ENCODE measurements around the gene FLOT1.
"Not testable (repeated sequence)": the region's sequence is repeated elsewhere in the genome, so short reads cannot be mapped to it uniquely, and the experiment has no call there.

The FLOT1 gene

GRCh38 chr6:30759575-30760239 lies 17.2 kb upstream of the FLOT1 start:
- no peaks in the 10 kb centered on the region for H3K27me3 ChIP-seq
- TF ChIP-seq Cebpa-rat (IDR thresholded peaks at IDR 0.05): no peak
- peak overlapping the region; percentile 23 for H3K4me2 ChIP-seq
- peaks cover 25% of the 10 kb centered on the region for H3K4me1 ChIP-seq
- no peak overlapping the region for H3K4me3 ChIP-seq
- no peak overlapping the region for H3K9ac ChIP-seq
- H3K36me3 ChIP-seq: no peaks in the 10 kb centered on the region
- H3K27ac ChIP-seq: no peak overlapping the region
- no peaks in the 10 kb centered on the region for H4K20me1 ChIP-seq
- H3K9me3 ChIP-seq: peaks cover 10% of the 10 kb centered on the region

- Histone ChIP-seq H3K27me3 (no peaks in the 10 kb centered on the region), H3K9ac (no peak overlapping the region), H3K4me3 (no peak overlapping the region), H3K9me3 (peaks cover 9% of the 10 kb centered on the region), H3K4me1 (peaks cover 27% of the 10 kb centered on the region), H3K4me2 (no peak overlapping the region), H3K36me3 (no peaks in the 10 kb centered on the region), H4K20me1 (no peaks in the 10 kb centered on the region), H3K27ac (no peak overlapping the region)
- no peak for TF ChIP-seq Cebpa-rat (IDR thresholded peaks at IDR 0.05)
These were observed 14.9 kb upstream of the FLOT1 start for GRCh38 chr6:30757261-30757904.

GRCh38 chr6:30756405-30757003 lies 14.0 kb upstream of the FLOT1 start:
- not testable (repeated sequence) for H3K36me3 ChIP-seq, H3K4me3 ChIP-seq, H3K9ac ChIP-seq, H3K4me2 ChIP-seq, H3K27ac ChIP-seq, H3K9me3 ChIP-seq, H4K20me1 ChIP-seq, H3K27me3 ChIP-seq
- peaks cover 32% of the 10 kb centered on the region for H3K4me1 ChIP-seq

GRCh38 chr6:30754631-30755030 lies 12.1 kb upstream of the FLOT1 start:
- Histone ChIP-seq H3K27ac (no peak overlapping the region), H3K4me3 (no peak overlapping the region), H3K4me1 (peaks cover 29% of the 10 kb centered on the region), H3K36me3 (no peaks in the 10 kb centered on the region), H3K9me3 (peaks cover 2% of the 10 kb centered on the region), H3K9ac (no peak overlapping the region), H3K4me2 (no peak overlapping the region), H4K20me1 (no peaks in the 10 kb centered on the region), H3K27me3 (no peaks in the 10 kb centered on the region)
- no peak for TF ChIP-seq Cebpa-rat (IDR thresholded peaks at IDR 0.05)

GRCh38 chr6:30752157-30752927 lies 9.9 kb upstream of the FLOT1 start:
- peak overlapping the region; percentile 45 for H3K27ac ChIP-seq
- H3K4me3 ChIP-seq: no peak overlapping the region
- peaks cover 20% of the 10 kb centered on the region for H3K4me1 ChIP-seq
- no peaks in the 10 kb centered on the region for H3K36me3 ChIP-seq
- no peaks in the 10 kb centered on the region for H3K27me3 ChIP-seq
- no peaks in the 10 kb centered on the region for H3K9me3 ChIP-seq
- peak overlapping the region; percentile 34 for H3K4me2 ChIP-seq
- TF ChIP-seq Cebpa-rat (IDR thresholded peaks at IDR 0.05): no peak
- H4K20me1 ChIP-seq: no peaks in the 10 kb centered on the region
- no peak overlapping the region for H3K9ac ChIP-seq

GRCh38 chr6:30750379-30750668 lies 7.8 kb upstream of the FLOT1 start:
- Histone ChIP-seq H3K9ac (no peak overlapping the region), H3K36me3 (no peaks in the 10 kb centered on the region), H4K20me1 (no peaks in the 10 kb centered on the region), H3K4me3 (no peak overlapping the region), H3K27ac (no peak overlapping the region), H3K4me2 (no peak overlapping the region), H3K9me3 (no peaks in the 10 kb centered on the region), H3K4me1 (peaks cover 24% of the 10 kb centered on the region), H3K27me3 (no peaks in the 10 kb centered on the region)
- TF ChIP-seq Cebpa-rat (IDR thresholded peaks at IDR 0.05): no peak

GRCh38 chr6:30749554-30750378 lies 7.3 kb upstream of the FLOT1 start:
- Histone ChIP-seq H3K36me3 (no peaks in the 10 kb centered on the region), H3K9me3 (no peaks in the 10 kb centered on the region), H3K4me3 (no peak overlapping the region), H3K4me1 (peaks cover 30% of the 10 kb centered on the region), H4K20me1 (no peaks in the 10 kb centered on the region), H3K27me3 (no peaks in the 10 kb centered on the region), H3K27ac (no peak overlapping the region), H3K9ac (no peak overlapping the region), H3K4me2 (no peak overlapping the region)
- TF ChIP-seq Cebpa-rat (IDR thresholded peaks at IDR 0.05): no peak

GRCh38 chr6:30748851-30749540 lies 6.5 kb upstream of the FLOT1 start:
- Histone ChIP-seq H3K4me3 (no peak overlapping the region), H4K20me1 (no peaks in the 10 kb centered on the region), H3K27me3 (no peaks in the 10 kb centered on the region), H3K9ac (no peak overlapping the region), H3K36me3 (no peaks in the 10 kb centered on the region), H3K4me1 (peaks cover 33% of the 10 kb centered on the region), H3K4me2 (no peak overlapping the region), H3K27ac (no peak overlapping the region), H3K9me3 (no peaks in the 10 kb centered on the region)
- TF ChIP-seq Cebpa-rat (IDR thresholded peaks at IDR 0.05): no peak
